ENCODE results near the gene GPR101. TPM values are rescaled to one million over a fixed set of nuclear protein-coding genes. Genes with fewer than 3 reads are reported as not detected.
"Not testable (repeated sequence)": the region's sequence is repeated elsewhere in the genome, so short reads cannot be mapped to it uniquely, and the experiment has no call there.

The GPR101 gene
- total RNA-seq, 1 experiment from 2014 or later = not detected

- Histone ChIP-seq H3K79me2 (ENCODE audit: low read depth) (no peaks in the 10 kb centered on the region), H3F3A (ENCODE audit: insufficient read depth, low read depth) (no peaks in the 10 kb centered on the region), H3K36me3 (ENCODE audit: low read depth) (no peaks in the 10 kb centered on the region), H3K27ac (no peak overlapping the region), H2AFZ (no peak overlapping the region), H3K9me3 (ENCODE audit: insufficient read depth, low read depth) (no peaks in the 10 kb centered on the region), H3K4me3 (no peak overlapping the region), H3K4me2 (no peak overlapping the region), H3K27me3 (ENCODE audit: insufficient read depth, low read depth) (peaks cover 40% of the 10 kb centered on the region), H3K4me1 (replicated peaks; ENCODE audit: insufficient read depth) (no peaks in the 10 kb centered on the region), H4K20me1 (ENCODE audit: insufficient read depth) (no peaks in the 10 kb centered on the region), H3K9me2 (ENCODE audit: insufficient read depth) (no peaks in the 10 kb centered on the region)
- intact Hi-C loops (cut with micrococcal nuclease; ENCODE audit: unreplicated experiment) = no loop called here
- CTCF ChIA-PET = no interaction called here
- no peak for TF ChIP-seq CTCF (conservative IDR thresholded peaks at IDR 0.05)
- TF ChIP-seq EZH2 (IDR thresholded peaks at IDR 0.05; ENCODE audit: low read depth) = no peak
- no peak for DNase-seq
- BruUV-seq (replicated peaks) = no TSS peak
- POLR2A ChIA-PET (ENCODE audit: unreplicated experiment) = no interaction called here
These were observed 5.1 kb downstream of the GPR101 start for GRCh38 chrX:137028699-137029098.

- intact Hi-C loops (cut with micrococcal nuclease; ENCODE audit: unreplicated experiment) = no loop called here
- CTCF ChIA-PET = no interaction called here
These were observed 7.9 kb downstream of the GPR101 start for GRCh38 chrX:137025930-137026329.

GRCh38 chrX:137000236-137000635 lies 33.6 kb downstream of the GPR101 start:
- BruUV-seq (replicated peaks); H3K9me3 ChIP-seq (ENCODE audit: insufficient read depth, low read depth); H4K20me1 ChIP-seq (ENCODE audit: insufficient read depth); intact Hi-C loops (cut with micrococcal nuclease; ENCODE audit: unreplicated experiment); DNase-seq; H3K9me2 ChIP-seq (ENCODE audit: insufficient read depth); H3K4me3 ChIP-seq; POLR2A ChIA-PET (ENCODE audit: unreplicated experiment); H3K27ac ChIP-seq; H3K79me2 ChIP-seq (ENCODE audit: low read depth); H2AFZ ChIP-seq; CTCF ChIA-PET; H3K4me1 ChIP-seq (replicated peaks; ENCODE audit: insufficient read depth); H3K36me3 ChIP-seq (ENCODE audit: low read depth); H3K4me2 ChIP-seq; H3K27me3 ChIP-seq (ENCODE audit: insufficient read depth, low read depth); H3F3A ChIP-seq (ENCODE audit: insufficient read depth, low read depth): not testable (repeated sequence)

More at GRCh38 chrX:137025930-137026329, 7.9 kb downstream of the GPR101 start:
- Histone ChIP-seq H3K4me1 (replicated peaks; ENCODE audit: insufficient read depth) (no peaks in the 10 kb centered on the region), H3K27ac (no peak overlapping the region), H4K20me1 (ENCODE audit: insufficient read depth) (no peaks in the 10 kb centered on the region), H3K4me2 (no peak overlapping the region), H3F3A (ENCODE audit: insufficient read depth, low read depth) (no peaks in the 10 kb centered on the region), H2AFZ (no peak overlapping the region), H3K9me3 (ENCODE audit: insufficient read depth, low read depth) (no peaks in the 10 kb centered on the region), H3K9me2 (ENCODE audit: insufficient read depth) (no peaks in the 10 kb centered on the region), H3K36me3 (ENCODE audit: low read depth) (no peaks in the 10 kb centered on the region), H3K27me3 (ENCODE audit: insufficient read depth, low read depth) (peaks cover 25% of the 10 kb centered on the region), H3K4me3 (no peak overlapping the region), H3K79me2 (ENCODE audit: low read depth) (no peaks in the 10 kb centered on the region)
- DNase-seq = no peak
- POLR2A ChIA-PET (ENCODE audit: unreplicated experiment) = no interaction called here
- TF ChIP-seq CTCF (conservative IDR thresholded peaks at IDR 0.05) (no peak), EZH2 (IDR thresholded peaks at IDR 0.05; ENCODE audit: low read depth) (no peak)
- BruUV-seq (replicated peaks) = no TSS peak

- intact Hi-C loops (cut with micrococcal nuclease; ENCODE audit: unreplicated experiment) = no loop called here
- POLR2A ChIA-PET (ENCODE audit: unreplicated experiment) = no interaction called here
These were observed 34.8 kb downstream of the GPR101 start for GRCh38 chrX:136999024-136999423.

More at GRCh38 chrX:136999024-136999423, 34.8 kb downstream of the GPR101 start:
- no peaks in the 10 kb centered on the region; the same call in 1 of the 2 replicates for H4K20me1 ChIP-seq (ENCODE audit: insufficient read depth)
- no peak overlapping the region for H2AFZ ChIP-seq
- no peak overlapping the region for H3K4me2 ChIP-seq
- H3K9me3 ChIP-seq (ENCODE audit: insufficient read depth, low read depth) = no peaks in the 10 kb centered on the region; the same call in 1 of the 2 replicates
- H3K27ac ChIP-seq = no peak overlapping the region
- no peak for TF ChIP-seq CTCF (conservative IDR thresholded peaks at IDR 0.05)
- TF ChIP-seq EZH2 (IDR thresholded peaks at IDR 0.05; ENCODE audit: low read depth) = no peak
- H3K4me1 ChIP-seq (replicated peaks; ENCODE audit: insufficient read depth) = no peaks in the 10 kb centered on the region
- no peaks in the 10 kb centered on the region for H3K79me2 ChIP-seq (ENCODE audit: low read depth)
- no TSS peak for BruUV-seq (replicated peaks)
- no peaks in the 10 kb centered on the region for H3K27me3 ChIP-seq (ENCODE audit: insufficient read depth, low read depth)
- no peaks in the 10 kb centered on the region for H3K36me3 ChIP-seq (ENCODE audit: low read depth)
- H3K4me3 ChIP-seq = no peak overlapping the region
- CTCF ChIA-PET = no interaction called here
- H3K9me2 ChIP-seq (ENCODE audit: insufficient read depth) = 0 out of 2 replicates have a peak, but pooled peaks cover 3% of the 10 kb centered on the region
- no peak for DNase-seq
- no peaks in the 10 kb centered on the region for H3F3A ChIP-seq (ENCODE audit: insufficient read depth, low read depth)
